Skeletal muscle satellite cell (primary cell): ENCODE measurements around the gene LMO7.

ENCODE experiments used
- H3K27me3 ChIP-seq: 2 replicates; pipeline ENCODE4 v1.7.0; 2013; ENCODE audit warnings: low read length; ENCODE audit not compliant: control insufficient read depth, insufficient read depth
- H3K36me3 ChIP-seq: 2 replicates; pipeline ENCODE4 v1.7.0; 2013; ENCODE audit warnings: mild to moderate bottlenecking, control low read depth, low read length; ENCODE audit not compliant: insufficient read depth
- H3K4me1 ChIP-seq: 2 replicates; pipeline ENCODE4 v1.7.0; 2013; ENCODE audit warnings: low read length; ENCODE audit not compliant: control insufficient read depth, insufficient read depth
- H3K4me2 ChIP-seq: 2 replicates; pipeline ENCODE4 v1.7.0; 2013; ENCODE audit warnings: mild to moderate bottlenecking, low read length
- H3K4me3 ChIP-seq: 2 replicates; pipeline ENCODE4 v1.7.0; 2013; ENCODE audit warnings: low read length
- H3K9ac ChIP-seq: 2 replicates; pipeline ENCODE4 v1.7.0; 2013; ENCODE audit warnings: mild to moderate bottlenecking, low read depth, low read length, moderate library complexity
- H3K9me3 ChIP-seq: replicated peaks from 2 replicates; pipeline ENCODE4 v1.7.0; 2013; ENCODE audit warnings: mild to moderate bottlenecking, control low read depth, low read length

The LMO7 gene

GRCh38 chr13:75648446-75648845 lies 12.3 kb downstream of the LMO7 start:
- Histone ChIP-seq H3K4me3 (no peak overlapping the region), H3K36me3 (peaks cover 75% of the 10 kb centered on the region), H3K4me1 (peaks cover 49% of the 10 kb centered on the region), H3K9ac (no peak overlapping the region), H3K4me2 (no peak overlapping the region), H3K27me3 (no peaks in the 10 kb centered on the region), H3K9me3 (no peaks in the 10 kb centered on the region)

GRCh38 chr13:75651013-75651412 lies 14.9 kb downstream of the LMO7 start:
- Histone ChIP-seq H3K4me3 (no peak overlapping the region), H3K4me1 (peaks cover 33% of the 10 kb centered on the region), H3K36me3 (peaks cover 80% of the 10 kb centered on the region), H3K27me3 (no peaks in the 10 kb centered on the region), H3K9ac (no peak overlapping the region), H3K4me2 (no peak overlapping the region), H3K9me3 (no peaks in the 10 kb centered on the region)

GRCh38 chr13:75652726-75653125 lies 16.6 kb downstream of the LMO7 start:
- H3K27me3 ChIP-seq: no peaks in the 10 kb centered on the region
- H3K36me3 ChIP-seq: peaks cover 75% of the 10 kb centered on the region
- H3K9me3 ChIP-seq: no peaks in the 10 kb centered on the region
- H3K9ac ChIP-seq: no peak overlapping the region
- no peak overlapping the region for H3K4me2 ChIP-seq
- no peak overlapping the region for H3K4me3 ChIP-seq
- H3K4me1 ChIP-seq: peaks cover 34% of the 10 kb centered on the region

- H3K9ac ChIP-seq: no peak overlapping the region
- no peaks in the 10 kb centered on the region for H3K27me3 ChIP-seq
- peaks cover 79% of the 10 kb centered on the region for H3K36me3 ChIP-seq
- no peak overlapping the region for H3K4me3 ChIP-seq
- peaks cover 36% of the 10 kb centered on the region for H3K4me1 ChIP-seq
- no peaks in the 10 kb centered on the region for H3K9me3 ChIP-seq
- H3K4me2 ChIP-seq: peak overlapping the region; percentile 18
Measured at GRCh38 chr13:75656425-75656989, 20.4 kb downstream of the LMO7 start.

- Histone ChIP-seq H3K9me3 (no peaks in the 10 kb centered on the region), H3K4me1 (peaks cover 42% of the 10 kb centered on the region), H3K9ac (no peak overlapping the region), H3K4me3 (no peak overlapping the region), H3K36me3 (peaks cover 73% of the 10 kb centered on the region), H3K4me2 (peak overlapping the region; percentile 18), H3K27me3 (no peaks in the 10 kb centered on the region)
Measured at GRCh38 chr13:75657111-75657510, 21.0 kb downstream of the LMO7 start.

DNA sequence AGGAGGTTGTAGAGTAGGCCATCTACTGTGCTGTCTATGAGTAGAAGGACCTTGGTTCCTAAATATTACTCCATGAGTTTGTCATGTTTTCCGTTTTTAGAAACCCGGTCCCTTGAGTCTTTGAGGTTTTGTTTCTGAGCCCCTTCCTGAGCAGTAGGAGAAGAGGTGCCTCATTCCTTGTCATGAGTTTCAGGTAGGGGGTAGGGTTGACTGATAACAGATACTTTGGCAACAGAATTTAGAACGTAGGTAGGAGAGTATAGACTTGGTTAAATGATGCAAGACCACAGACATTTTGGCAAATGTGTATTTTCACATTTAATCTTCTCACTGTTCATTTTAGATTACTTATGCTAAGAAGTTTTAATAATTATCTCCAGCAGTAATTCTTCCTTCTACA lies 24.6 kb downstream of the LMO7 start:
- no peaks in the 10 kb centered on the region for H3K27me3 ChIP-seq
- no peak overlapping the region for H3K9ac ChIP-seq
- no peak overlapping the region for H3K4me2 ChIP-seq
- peaks cover 43% of the 10 kb centered on the region for H3K4me1 ChIP-seq
- H3K9me3 ChIP-seq: no peaks in the 10 kb centered on the region
- H3K4me3 ChIP-seq: no peak overlapping the region
- peaks cover 46% of the 10 kb centered on the region for H3K36me3 ChIP-seq

- no peak overlapping the region for H3K4me3 ChIP-seq
- peaks cover 41% of the 10 kb centered on the region for H3K36me3 ChIP-seq
- no peak overlapping the region for H3K9ac ChIP-seq
- H3K4me1 ChIP-seq: peaks cover 41% of the 10 kb centered on the region
- no peaks in the 10 kb centered on the region for H3K27me3 ChIP-seq
- H3K4me2 ChIP-seq: peak overlapping the region; percentile 9
- no peaks in the 10 kb centered on the region for H3K9me3 ChIP-seq
Measured at GRCh38 chr13:75661443-75661842, 25.3 kb downstream of the LMO7 start.

- peaks cover 52% of the 10 kb centered on the region for H3K4me1 ChIP-seq
- no peaks in the 10 kb centered on the region for H3K9me3 ChIP-seq
- H3K27me3 ChIP-seq: no peaks in the 10 kb centered on the region
- peaks cover 12% of the 10 kb centered on the region for H3K36me3 ChIP-seq
- H3K4me2 ChIP-seq: peak overlapping the region; percentile 8
- H3K9ac ChIP-seq: no peak overlapping the region
- no peak overlapping the region for H3K4me3 ChIP-seq
Measured at GRCh38 chr13:75666646-75667351, 30.7 kb downstream of the LMO7 start.

- Histone ChIP-seq H3K4me3 (no peak overlapping the region), H3K9me3 (no peaks in the 10 kb centered on the region), H3K9ac (no peak overlapping the region), H3K4me2 (peak overlapping the region; percentile 1), H3K4me1 (peaks cover 60% of the 10 kb centered on the region), H3K36me3 (peaks cover 20% of the 10 kb centered on the region), H3K27me3 (no peaks in the 10 kb centered on the region)
Measured at GRCh38 chr13:75669706-75670105, 33.6 kb downstream of the LMO7 start.

DNA sequence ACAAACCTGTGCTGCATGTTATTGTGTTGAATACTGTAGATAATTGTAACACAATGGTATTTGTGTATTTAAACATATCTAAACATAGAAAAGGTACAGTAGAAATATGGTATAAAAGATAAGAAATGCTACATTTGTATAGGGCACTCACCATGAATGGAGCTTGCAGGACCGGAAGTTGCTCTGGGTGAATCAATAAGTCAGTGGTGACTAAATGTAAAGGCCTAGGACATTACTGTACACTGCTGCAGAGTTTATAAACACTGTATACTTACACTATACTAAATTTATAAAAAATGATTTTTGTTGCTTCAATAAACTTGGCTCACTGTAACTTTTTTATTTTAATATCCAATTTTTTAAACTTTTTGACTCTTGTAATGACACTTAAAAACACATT lies 34.4 kb downstream of the LMO7 start:
- H3K9ac ChIP-seq: no peak overlapping the region
- no peaks in the 10 kb centered on the region for H3K27me3 ChIP-seq
- H3K4me2 ChIP-seq: peak overlapping the region; percentile 1
- H3K9me3 ChIP-seq: no peaks in the 10 kb centered on the region
- peaks cover 20% of the 10 kb centered on the region for H3K36me3 ChIP-seq
- peaks cover 68% of the 10 kb centered on the region for H3K4me1 ChIP-seq
- H3K4me3 ChIP-seq: no peak overlapping the region

- H3K27me3 ChIP-seq: no peaks in the 10 kb centered on the region
- no peaks in the 10 kb centered on the region for H3K9me3 ChIP-seq
- H3K9ac ChIP-seq: peak overlapping the region; percentile 51
- peaks cover 51% of the 10 kb centered on the region for H3K4me1 ChIP-seq
- peaks cover 40% of the 10 kb centered on the region for H3K36me3 ChIP-seq
- H3K4me3 ChIP-seq: no peak overlapping the region
- peak overlapping the region; percentile 62 for H3K4me2 ChIP-seq
Measured at GRCh38 chr13:75675421-75675820, 39.3 kb downstream of the LMO7 start.

- H3K36me3 ChIP-seq: peaks cover 20% of the 10 kb centered on the region
- H3K27me3 ChIP-seq: no peaks in the 10 kb centered on the region
- no peaks in the 10 kb centered on the region for H3K9me3 ChIP-seq
- H3K4me2 ChIP-seq: no peak overlapping the region
- peaks cover 30% of the 10 kb centered on the region for H3K4me1 ChIP-seq
- H3K9ac ChIP-seq: no peak overlapping the region
- H3K4me3 ChIP-seq: no peak overlapping the region
Measured at GRCh38 chr13:75679459-75679858, 43.3 kb downstream of the LMO7 start.
